SW480 (cell line): ENCODE measurements around the gene NAA16.
"Not testable (repeated sequence)": the region's sequence is repeated elsewhere in the genome, so short reads cannot be mapped to it uniquely, and the experiment has no call there.

Experiments
- DNase-seq: peaks from one replicate; pipeline ENCODE4 v3.0.0-alpha.2; 2016; ENCODE audit warnings: low spot score

NAA16 gene

GRCh38 chr13:41408746-41409145 is 97.7 kb downstream of the NAA16 start:
- no peak for DNase-seq

DNA sequence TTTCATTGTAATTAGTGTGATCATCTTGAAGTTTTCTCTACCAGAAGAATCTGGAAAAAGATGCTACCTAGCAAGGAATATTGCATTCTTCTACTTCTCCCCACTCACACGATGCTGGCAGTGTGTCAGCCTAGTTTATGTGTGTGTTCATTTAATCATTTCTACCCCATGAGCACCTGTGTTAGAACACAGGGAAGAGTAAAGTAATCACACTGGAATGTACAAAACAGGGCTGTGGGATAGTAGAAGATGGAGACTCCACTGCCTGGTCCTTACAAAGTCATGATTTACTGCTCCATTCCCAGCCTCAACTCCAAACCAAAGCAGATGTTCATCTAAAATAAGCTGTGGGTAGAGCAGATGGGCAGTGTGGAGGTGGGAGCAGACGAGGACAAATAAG is 98.5 kb downstream of the NAA16 start:
- DNase-seq = no peak

DNA sequence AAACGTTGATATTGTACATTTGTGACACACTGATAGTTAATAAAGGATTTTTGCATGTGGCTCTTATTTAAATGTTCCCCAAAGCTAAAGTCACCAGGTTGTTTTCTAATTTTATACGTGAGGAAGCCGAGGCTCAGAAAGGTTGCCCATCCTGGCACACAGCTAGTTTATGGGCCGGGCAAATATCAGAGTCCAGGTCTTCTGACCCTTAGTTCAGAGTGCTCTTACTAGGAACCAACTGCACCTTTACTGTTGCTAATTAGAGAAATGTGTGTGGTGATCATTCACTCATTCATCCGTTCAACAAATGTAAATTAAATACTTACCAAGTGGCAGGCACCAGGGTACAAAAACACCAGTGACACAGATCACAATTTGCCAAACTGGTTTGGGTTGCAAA is 100.0 kb downstream of the NAA16 start:
- no peak for DNase-seq

DNA sequence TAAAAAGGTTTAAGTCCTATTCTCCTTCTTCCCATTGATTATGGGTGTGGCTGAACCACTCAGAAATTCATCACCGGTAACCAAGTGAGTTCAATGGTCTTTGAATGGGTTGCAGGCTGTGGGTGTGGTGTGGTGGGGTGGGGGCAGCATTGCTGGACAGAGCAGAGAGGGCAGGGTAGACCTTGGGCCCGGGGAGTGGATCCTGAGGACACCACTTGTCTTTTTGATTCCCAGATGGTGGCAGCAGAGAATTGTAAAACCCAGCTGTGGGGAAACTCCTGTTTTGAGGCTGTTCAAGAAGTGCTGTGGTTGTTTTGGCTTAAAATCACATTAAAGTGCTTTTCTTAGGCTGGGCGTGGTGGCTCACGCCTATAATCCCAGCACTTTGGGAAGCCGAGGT is 100.5 kb downstream of the NAA16 start:
- DNase-seq = peak; percentile 48

DNA sequence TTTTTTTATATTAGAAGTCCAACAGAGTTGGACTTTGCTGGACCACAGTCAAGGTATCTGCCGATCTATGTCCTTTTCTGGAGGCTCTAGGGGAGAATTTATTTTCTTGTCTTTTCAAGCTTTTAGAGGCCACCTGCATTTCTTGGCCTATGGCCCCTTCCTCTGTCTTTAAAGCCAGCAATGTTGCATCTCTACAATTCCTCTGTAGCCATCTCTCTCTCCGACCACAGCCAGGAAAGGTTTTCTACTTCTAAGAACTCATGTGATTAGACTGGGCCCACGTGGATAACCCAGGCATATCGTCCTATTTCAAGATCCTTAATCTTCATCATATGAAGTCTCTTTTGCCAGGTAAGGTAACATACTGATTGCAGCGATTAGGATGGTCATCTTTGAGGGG is 102.8 kb downstream of the NAA16 start:
- DNase-seq = no peak

- DNase-seq = no peak
Observed at GRCh38 chr13:41416276-41416675, 105.2 kb downstream of the NAA16 start.

DNA sequence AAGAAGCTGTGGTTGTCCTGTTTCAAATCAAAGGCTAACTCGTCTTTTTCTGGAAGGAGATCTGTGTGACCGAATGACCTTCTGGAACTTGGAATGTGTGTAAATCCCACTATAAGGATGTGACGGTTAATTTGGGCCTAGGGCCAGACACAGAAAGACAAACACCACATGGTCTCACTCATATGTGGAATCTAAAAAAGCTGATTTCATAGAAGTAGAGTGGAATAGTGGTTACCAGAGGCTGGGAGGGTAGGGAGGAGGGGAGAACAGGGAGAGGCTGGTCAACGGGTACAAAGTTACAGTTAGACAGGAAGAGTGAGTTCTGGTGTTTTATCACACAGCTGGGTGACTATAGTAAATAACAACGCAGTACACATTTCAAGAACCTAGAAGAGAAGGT is 107.0 kb downstream of the NAA16 start:
- no peak for DNase-seq

GRCh38 chr13:41418731-41419130 is 107.7 kb downstream of the NAA16 start:
- DNase-seq = no peak

- no peak for DNase-seq
Observed at GRCh38 chr13:41419206-41419605, 108.1 kb downstream of the NAA16 start.

- DNase-seq = no peak
Observed at GRCh38 chr13:41420146-41420545, 109.1 kb downstream of the NAA16 start.

GRCh38 chr13:41421330-41421729 is 110.3 kb downstream of the NAA16 start:
- DNase-seq = not testable (repeated sequence)

- not testable (repeated sequence) for DNase-seq
Observed at GRCh38 chr13:41421983-41422382, 110.9 kb downstream of the NAA16 start.

GRCh38 chr13:41423259-41423658 is 112.2 kb downstream of the NAA16 start:
- not testable (repeated sequence) for DNase-seq

- DNase-seq = not testable (repeated sequence)
Observed at GRCh38 chr13:41424675-41425074, 113.6 kb downstream of the NAA16 start.

GRCh38 chr13:41426047-41426446 is 115.0 kb downstream of the NAA16 start:
- DNase-seq = no peak
